HFFc6 (cell line): ENCODE measurements around the gene AKNA. TPM values are rescaled to one million over a fixed set of nuclear protein-coding genes. Genes with fewer than 3 reads are reported as not detected.

Experiments used
- DNase-seq: peaks from one replicate; pipeline ENCODE4 v3.0.0-alpha.2; 2018
- H3K27ac Mint-ChIP-seq: 2 replicates; pipeline ENCODE4 v1.8.0; 2020; ENCODE audit warnings: mild to moderate bottlenecking, mixed read lengths
- H3K27me3 Mint-ChIP-seq: 2 replicates; pipeline ENCODE4 v1.8.0; 2021; ENCODE audit warnings: mild to moderate bottlenecking, moderate library complexity, mixed read lengths; ENCODE audit not compliant: insufficient read depth
- H3K36me3 Mint-ChIP-seq: 2 replicates; pipeline ENCODE4 v1.8.0; 2021; ENCODE audit warnings: low read depth, mixed read lengths
- H3K4me1 Mint-ChIP-seq: 2 replicates; pipeline ENCODE4 v1.8.0; 2020; ENCODE audit warnings: low read depth, mixed read lengths
- H3K4me3 Mint-ChIP-seq: 2 replicates; pipeline ENCODE4 v1.8.0; 2020; ENCODE audit warnings: mild to moderate bottlenecking, moderate library complexity, mixed read lengths
- H3K9me3 Mint-ChIP-seq: 2 replicates; pipeline ENCODE4 v1.8.0; 2020; ENCODE audit warnings: mild to moderate bottlenecking, mixed read lengths
- CTCF ChIP-seq: fragments of 200-600 bp; sonication (generic); IDR thresholded peaks from 2 replicates; pipeline ENCODE4 v1.5.0; 2021; ENCODE audit warnings: antibody characterized with exemption, mild to moderate bottlenecking
- total RNA-seq, 6 experiments: library from RNA; stranded (reverse); fragmentation: NEBNext Ultra II Directional; extraction: Animal tissue kit (Norgen Biotek cat#: 25700); gene quantifications; 2 replicates in 1 of 6; 3 replicates in 5 of 6; pipeline ENCODE4 v1.2.3, GENCODE V29; 2021

Gene AKNA
- total RNA-seq, 6 experiments from 2014 or later: 9.3 to 13.1 (median 11.5) TPM

- no peak overlapping the region for H3K27ac Mint-ChIP-seq
- no peaks in the 10 kb centered on the region for H3K4me1 Mint-ChIP-seq
- peaks cover 11% of the 10 kb centered on the region for H3K27me3 Mint-ChIP-seq
- H3K9me3 Mint-ChIP-seq: no peaks in the 10 kb centered on the region
- TF ChIP-seq CTCF: no peak
- no peak for DNase-seq
- no peak overlapping the region for H3K4me3 Mint-ChIP-seq
- H3K36me3 Mint-ChIP-seq: no peaks in the 10 kb centered on the region
Measured at GRCh38 chr9:114432323-114433067, 44.7 kb upstream of the AKNA start.

GRCh38 chr9:114431770-114432169, 44.0 kb upstream of the AKNA start:
- H3K27me3 Mint-ChIP-seq: peaks cover 17% of the 10 kb centered on the region
- no peaks in the 10 kb centered on the region for H3K4me1 Mint-ChIP-seq
- TF ChIP-seq CTCF: no peak
- no peaks in the 10 kb centered on the region for H3K9me3 Mint-ChIP-seq
- no peak overlapping the region for H3K27ac Mint-ChIP-seq
- DNase-seq: no peak
- H3K36me3 Mint-ChIP-seq: no peaks in the 10 kb centered on the region
- H3K4me3 Mint-ChIP-seq: no peak overlapping the region

- no peak for TF ChIP-seq CTCF
- DNase-seq: no peak
- no peaks in the 10 kb centered on the region for H3K4me1 Mint-ChIP-seq
- H3K4me3 Mint-ChIP-seq: no peak overlapping the region
- peaks cover 17% of the 10 kb centered on the region for H3K27me3 Mint-ChIP-seq
- no peaks in the 10 kb centered on the region for H3K36me3 Mint-ChIP-seq
- H3K9me3 Mint-ChIP-seq: no peaks in the 10 kb centered on the region
- no peak overlapping the region for H3K27ac Mint-ChIP-seq
Measured at GRCh38 chr9:114431003-114431402, 43.2 kb upstream of the AKNA start.

GRCh38 chr9:114430457-114430856, 42.7 kb upstream of the AKNA start:
- Mint-ChIP-seq H3K27ac (no peak overlapping the region), H3K36me3 (no peaks in the 10 kb centered on the region), H3K4me1 (no peaks in the 10 kb centered on the region), H3K9me3 (no peaks in the 10 kb centered on the region), H3K4me3 (no peak overlapping the region), H3K27me3 (peaks cover 17% of the 10 kb centered on the region)
- no peak for TF ChIP-seq CTCF
- no peak for DNase-seq

GRCh38 chr9:114429488-114429887, 41.7 kb upstream of the AKNA start:
- H3K36me3 Mint-ChIP-seq: no peaks in the 10 kb centered on the region
- no peak overlapping the region for H3K4me3 Mint-ChIP-seq

More at GRCh38 chr9:114429488-114429887, 41.7 kb upstream of the AKNA start:
- Mint-ChIP-seq H3K4me1 (no peaks in the 10 kb centered on the region), H3K27ac (no peak overlapping the region), H3K9me3 (no peaks in the 10 kb centered on the region), H3K27me3 (peaks cover 17% of the 10 kb centered on the region)
- no peak for TF ChIP-seq CTCF
- DNase-seq: no peak
